Measurements from ENCODE around the gene PDCD2L.

- TF ChIP-seq, protein P1, sequence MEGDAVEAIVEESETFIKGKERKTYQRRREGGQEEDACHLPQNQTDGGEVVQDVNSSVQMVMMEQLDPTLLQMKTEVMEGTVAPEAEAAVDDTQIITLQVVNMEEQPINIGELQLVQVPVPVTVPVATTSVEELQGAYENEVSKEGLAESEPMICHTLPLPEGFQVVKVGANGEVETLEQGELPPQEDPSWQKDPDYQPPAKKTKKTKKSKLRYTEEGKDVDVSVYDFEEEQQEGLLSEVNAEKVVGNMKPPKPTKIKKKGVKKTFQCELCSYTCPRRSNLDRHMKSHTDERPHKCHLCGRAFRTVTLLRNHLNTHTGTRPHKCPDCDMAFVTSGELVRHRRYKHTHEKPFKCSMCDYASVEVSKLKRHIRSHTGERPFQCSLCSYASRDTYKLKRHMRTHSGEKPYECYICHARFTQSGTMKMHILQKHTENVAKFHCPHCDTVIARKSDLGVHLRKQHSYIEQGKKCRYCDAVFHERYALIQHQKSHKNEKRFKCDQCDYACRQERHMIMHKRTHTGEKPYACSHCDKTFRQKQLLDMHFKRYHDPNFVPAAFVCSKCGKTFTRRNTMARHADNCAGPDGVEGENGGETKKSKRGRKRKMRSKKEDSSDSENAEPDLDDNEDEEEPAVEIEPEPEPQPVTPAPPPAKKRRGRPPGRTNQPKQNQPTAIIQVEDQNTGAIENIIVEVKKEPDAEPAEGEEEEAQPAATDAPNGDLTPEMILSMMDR (IDR thresholded peaks at IDR 0.05; ENCODE audit: insufficient read depth, low read length, poor library complexity, severe bottlenecking), result no peak
- no peak for TF ChIP-seq EZH2phosphoT487 (conservative IDR thresholded peaks at IDR 0.05; ENCODE audit: low read length)
Measured at GRCh38 chr19:34457446-34457845, 53.2 kb downstream of the PDCD2L start.
